Skeletal muscle satellite cell (primary cell): ENCODE data around the gene DEFB121.
"Not testable (repeated sequence)": the region's sequence is repeated elsewhere in the genome, so short reads cannot be mapped to it uniquely, and the experiment has no call there.

ENCODE experiments used
- H3K27me3 ChIP-seq: 2 replicates; pipeline ENCODE4 v1.7.0; 2013; ENCODE audit warnings: low read length; ENCODE audit not compliant: control insufficient read depth, insufficient read depth
- H3K36me3 ChIP-seq: 2 replicates; pipeline ENCODE4 v1.7.0; 2013; ENCODE audit warnings: mild to moderate bottlenecking, control low read depth, low read length; ENCODE audit not compliant: insufficient read depth
- H3K4me1 ChIP-seq: 2 replicates; pipeline ENCODE4 v1.7.0; 2013; ENCODE audit warnings: low read length; ENCODE audit not compliant: control insufficient read depth, insufficient read depth
- H3K4me2 ChIP-seq: 2 replicates; pipeline ENCODE4 v1.7.0; 2013; ENCODE audit warnings: mild to moderate bottlenecking, low read length
- H3K4me3 ChIP-seq: 2 replicates; pipeline ENCODE4 v1.7.0; 2013; ENCODE audit warnings: low read length
- H3K9ac ChIP-seq: 2 replicates; pipeline ENCODE4 v1.7.0; 2013; ENCODE audit warnings: mild to moderate bottlenecking, low read depth, low read length, moderate library complexity
- H3K9me3 ChIP-seq: replicated peaks from 2 replicates; pipeline ENCODE4 v1.7.0; 2013; ENCODE audit warnings: mild to moderate bottlenecking, control low read depth, low read length

DEFB121 gene

DNA sequence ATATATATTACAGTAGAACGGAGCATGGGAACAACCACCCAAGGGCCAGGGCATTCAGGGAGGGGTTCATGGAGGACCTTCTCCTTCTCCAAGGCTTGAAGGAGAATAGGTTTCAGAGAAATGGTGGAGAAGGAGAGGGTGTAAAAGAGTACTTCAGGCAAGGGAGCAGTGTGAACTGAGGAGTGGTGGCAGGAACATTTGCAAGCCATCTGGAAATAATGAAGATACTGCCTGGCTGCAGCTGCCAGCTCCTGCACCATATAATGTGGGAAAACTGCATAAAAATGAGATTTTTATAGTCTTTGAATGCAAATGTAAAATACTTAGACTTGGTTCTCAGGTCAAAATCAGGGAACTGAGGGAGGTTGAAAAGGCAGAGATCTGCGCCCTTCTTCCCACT, 9.6 kb upstream of the DEFB121 start:
- no peaks in the 10 kb centered on the region for H3K4me1 ChIP-seq
- no peaks in the 10 kb centered on the region for H3K9me3 ChIP-seq
- no peak overlapping the region for H3K9ac ChIP-seq
- H3K4me2 ChIP-seq = no peak overlapping the region
- H3K36me3 ChIP-seq = no peaks in the 10 kb centered on the region
- H3K4me3 ChIP-seq = no peak overlapping the region
- no peaks in the 10 kb centered on the region for H3K27me3 ChIP-seq

- Histone ChIP-seq H3K4me3 (no peak overlapping the region), H3K9ac (no peak overlapping the region), H3K27me3 (no peaks in the 10 kb centered on the region), H3K4me1 (no peaks in the 10 kb centered on the region), H3K36me3 (no peaks in the 10 kb centered on the region), H3K4me2 (no peak overlapping the region), H3K9me3 (no peaks in the 10 kb centered on the region)
Observed at GRCh38 chr20:31414381-31414780, 8.4 kb upstream of the DEFB121 start.

DNA sequence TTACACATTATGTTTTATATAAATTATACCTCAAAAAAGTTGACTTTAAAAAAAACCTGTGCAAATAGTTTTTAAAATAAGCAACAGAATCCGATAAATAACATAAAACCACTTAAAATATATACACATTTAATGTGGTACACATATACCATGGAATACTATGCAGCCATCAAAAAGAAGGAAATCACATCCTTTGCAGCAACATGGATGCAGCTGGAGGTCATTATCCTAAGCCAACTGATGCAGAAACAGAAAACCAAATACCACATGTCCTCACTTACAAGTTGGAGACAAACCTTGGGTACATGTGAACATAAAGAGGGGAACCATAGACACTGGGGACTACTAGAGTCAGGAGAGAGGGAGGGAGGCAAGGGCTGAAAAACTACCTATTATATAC, 4.0 kb upstream of the DEFB121 start:
- Histone ChIP-seq H3K9ac (no peak overlapping the region), H3K36me3 (no peaks in the 10 kb centered on the region), H3K27me3 (no peaks in the 10 kb centered on the region), H3K4me1 (no peaks in the 10 kb centered on the region), H3K4me2 (no peak overlapping the region), H3K9me3 (no peaks in the 10 kb centered on the region), H3K4me3 (no peak overlapping the region)

- Histone ChIP-seq H3K9ac (no peak overlapping the region), H3K9me3 (no peaks in the 10 kb centered on the region), H3K4me1 (no peaks in the 10 kb centered on the region), H3K4me2 (no peak overlapping the region), H3K4me3 (no peak overlapping the region), H3K36me3 (no peaks in the 10 kb centered on the region), H3K27me3 (no peaks in the 10 kb centered on the region)
Observed at GRCh38 chr20:31403886-31404285, 2.1 kb downstream of the DEFB121 start.

GRCh38 chr20:31394900-31395299, 11.1 kb downstream of the DEFB121 start:
- Histone ChIP-seq H3K36me3 (no peaks in the 10 kb centered on the region), H3K27me3 (no peaks in the 10 kb centered on the region), H3K9me3 (no peaks in the 10 kb centered on the region), H3K4me3 (no peak overlapping the region), H3K9ac (no peak overlapping the region), H3K4me2 (no peak overlapping the region), H3K4me1 (no peaks in the 10 kb centered on the region)

DNA sequence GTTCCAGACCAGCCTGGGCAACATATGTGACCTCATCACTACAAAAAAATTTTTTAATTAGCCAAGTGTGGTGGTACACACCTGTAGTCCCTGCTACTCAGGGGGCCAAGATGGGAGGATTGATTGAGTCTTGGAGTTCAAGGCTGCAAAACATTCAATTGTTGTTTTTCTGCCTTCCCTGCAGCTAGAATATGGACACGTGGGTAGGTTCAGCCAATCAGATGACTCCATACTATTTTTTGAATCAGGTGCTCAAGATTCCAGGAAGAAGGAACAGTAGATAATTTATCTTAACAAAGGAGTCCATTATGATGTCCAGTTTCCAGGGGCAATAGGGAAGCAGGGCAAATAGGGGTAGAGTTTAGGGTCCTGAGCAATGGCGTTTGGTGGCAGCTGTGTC, 13.2 kb downstream of the DEFB121 start:
- Histone ChIP-seq H3K4me2 (no peak overlapping the region), H3K4me1 (no peaks in the 10 kb centered on the region), H3K27me3 (no peaks in the 10 kb centered on the region), H3K9ac (no peak overlapping the region), H3K9me3 (no peaks in the 10 kb centered on the region), H3K4me3 (no peak overlapping the region), H3K36me3 (no peaks in the 10 kb centered on the region)

DNA sequence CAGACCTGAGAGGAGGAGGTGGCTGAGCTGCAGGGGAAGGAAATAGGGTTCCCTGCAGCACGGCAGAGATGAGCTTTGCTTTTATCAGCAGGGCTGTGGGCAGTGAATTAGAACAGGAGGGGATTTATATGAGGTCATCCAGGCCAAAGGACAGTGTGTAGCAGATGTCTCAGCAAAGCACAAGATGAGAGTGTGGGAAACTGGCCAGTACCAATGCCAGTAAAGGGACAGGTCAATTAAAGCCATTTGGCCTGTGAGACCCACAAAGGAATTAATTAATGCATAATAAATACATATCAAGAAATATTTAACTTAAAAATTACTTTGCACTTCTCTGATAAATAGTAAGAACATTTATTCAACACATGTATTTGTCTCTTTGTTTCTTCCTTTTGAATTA, 15.5 kb downstream of the DEFB121 start, which contains the start of gene DEFB119:
TSS of gene DEFB119 (minus strand) at position 101 of the 400 bp plus-strand sequence. CDS start 107 bp downstream, outside the sequence.
- no peaks in the 10 kb centered on the region for H3K4me1 ChIP-seq
- H3K9ac ChIP-seq = no peak within 1 kb of the TSS
- no peak within 1 kb of the TSS for H3K4me2 ChIP-seq
- H3K36me3 ChIP-seq = no peaks in the 10 kb centered on the region
- H3K4me3 ChIP-seq = no peak within 1 kb of the TSS
- no peaks in the 10 kb centered on the region for H3K9me3 ChIP-seq
- H3K27me3 ChIP-seq = no peaks in the 10 kb centered on the region

DNA sequence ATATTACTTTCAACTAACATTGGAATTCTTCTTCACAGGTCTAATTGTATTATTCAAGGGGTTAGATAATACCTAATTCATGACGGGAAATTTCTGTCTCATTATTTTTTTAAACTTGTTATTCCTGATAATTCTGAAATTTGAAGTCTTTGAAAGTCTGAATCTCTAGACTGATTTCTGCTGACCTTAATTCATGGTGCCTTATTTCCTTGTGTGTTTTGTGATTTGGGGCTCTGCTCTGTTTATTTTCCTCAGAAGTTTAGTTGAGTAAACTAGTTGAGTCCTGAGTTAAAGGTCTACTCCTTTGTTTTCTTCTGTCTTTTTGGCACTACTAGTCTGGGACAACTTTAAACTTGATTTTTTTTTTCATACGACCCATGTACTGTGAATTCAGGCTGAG, 31.7 kb downstream of the DEFB121 start:
- H3K4me3 ChIP-seq = no peak overlapping the region
- no peaks in the 10 kb centered on the region for H3K36me3 ChIP-seq
- no peaks in the 10 kb centered on the region for H3K4me1 ChIP-seq
- no peaks in the 10 kb centered on the region for H3K9me3 ChIP-seq
- no peaks in the 10 kb centered on the region for H3K27me3 ChIP-seq
- no peak overlapping the region for H3K4me2 ChIP-seq
- H3K9ac ChIP-seq = no peak overlapping the region

DNA sequence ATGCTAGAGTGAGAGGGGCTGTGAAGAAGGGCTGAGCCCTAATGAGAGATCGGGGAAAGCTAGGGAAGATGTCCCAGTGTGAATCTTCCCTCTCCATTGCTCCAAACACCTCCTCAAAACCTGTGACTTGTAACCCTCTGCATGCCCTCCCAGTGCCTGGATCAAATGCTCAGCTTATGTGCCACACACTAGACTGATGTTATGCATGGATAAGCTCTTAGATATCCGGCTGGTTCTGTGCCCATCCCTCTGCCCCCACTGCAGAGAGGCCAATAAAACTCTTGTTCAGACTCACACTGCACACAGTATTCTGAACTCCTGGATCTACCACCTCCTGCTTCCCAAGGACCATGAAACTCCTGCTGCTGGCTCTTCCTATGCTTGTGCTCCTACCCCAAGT, 37.7 kb downstream of the DEFB121 start, which contains the start of gene DEFB118:
TSS of gene DEFB118 (plus strand) at position 301 of the 400 bp plus-strand sequence. CDS start at position 351, 50 bp downstream.
- Histone ChIP-seq H3K9me3 (no peaks in the 10 kb centered on the region), H3K36me3 (no peaks in the 10 kb centered on the region), H3K4me3 (no peak within 1 kb of the TSS), H3K4me1 (no peaks in the 10 kb centered on the region), H3K27me3 (no peaks in the 10 kb centered on the region), H3K4me2 (no peak within 1 kb of the TSS), H3K9ac (no peak within 1 kb of the TSS)

DNA sequence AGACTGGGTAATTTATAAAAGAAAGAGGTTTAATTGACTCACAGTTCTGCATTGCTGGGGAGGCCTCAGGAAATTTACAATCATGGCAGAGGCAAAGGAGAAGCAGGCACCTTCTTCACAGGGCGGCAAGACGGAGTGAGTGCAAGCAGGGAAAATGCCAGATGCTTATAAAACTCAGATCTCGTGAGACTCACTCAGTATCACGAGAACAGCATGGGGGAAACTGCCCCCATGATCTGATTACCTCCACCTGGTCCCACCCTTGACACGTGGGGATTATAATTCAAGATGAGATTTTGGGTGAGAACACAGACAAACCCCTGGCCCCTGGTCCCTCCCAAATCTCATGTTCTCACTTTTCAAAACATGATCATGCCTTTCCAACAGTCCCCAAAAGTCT, 41.7 kb downstream of the DEFB121 start:
- H3K4me1 ChIP-seq, H3K9ac ChIP-seq, H3K36me3 ChIP-seq: not testable (repeated sequence)

GRCh38 chr20:31363295-31363694, 42.7 kb downstream of the DEFB121 start:
- no peaks in the 10 kb centered on the region for H3K36me3 ChIP-seq
- H3K4me2 ChIP-seq = no peak overlapping the region
- H3K4me3 ChIP-seq = no peak overlapping the region
- H3K4me1 ChIP-seq = no peaks in the 10 kb centered on the region
- no peaks in the 10 kb centered on the region for H3K9me3 ChIP-seq
- no peaks in the 10 kb centered on the region for H3K27me3 ChIP-seq
- no peak overlapping the region for H3K9ac ChIP-seq

More for the DNA sequence above, 41.7 kb downstream of the DEFB121 start:
- not testable (repeated sequence) for H3K4me2 ChIP-seq, H3K4me3 ChIP-seq, H3K9me3 ChIP-seq, H3K27me3 ChIP-seq

DNA sequence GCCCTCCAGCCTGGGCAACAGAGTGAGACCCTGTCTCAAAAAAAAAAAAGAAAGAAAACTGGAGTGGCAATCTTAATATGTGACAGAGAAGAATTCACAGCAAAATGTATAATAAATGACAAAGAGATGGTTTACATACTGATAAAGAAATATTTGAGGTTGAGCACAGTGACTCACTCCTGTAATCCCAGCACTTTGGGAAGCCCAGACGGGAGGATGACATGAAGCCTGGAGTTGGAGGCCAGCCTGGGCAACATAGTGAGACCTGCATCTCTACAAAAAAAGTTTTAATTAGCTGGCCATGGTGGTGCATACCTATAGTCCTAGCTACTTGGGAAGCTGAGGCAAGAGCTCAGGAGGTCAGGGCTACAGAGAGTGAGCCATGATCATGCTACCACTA, 50.0 kb downstream of the DEFB121 start:
- Histone ChIP-seq H3K4me2 (no peak overlapping the region), H3K4me3 (no peak overlapping the region), H3K9ac (no peak overlapping the region), H3K36me3 (no peaks in the 10 kb centered on the region), H3K4me1 (no peaks in the 10 kb centered on the region), H3K9me3 (no peaks in the 10 kb centered on the region), H3K27me3 (no peaks in the 10 kb centered on the region)
